Ishikawa (cell line): ENCODE data around the gene HDGFL1.

Experiments
- FOXM1 ChIP-seq: IDR thresholded peaks from 2 replicates; pipeline ENCODE4 v1.6.1; 2012; ENCODE audit warnings: low read depth, borderline replicate concordance
- MAX ChIP-seq: IDR thresholded peaks from 2 replicates; pipeline ENCODE4 v1.6.1; 2012
- RAD21 ChIP-seq: IDR thresholded peaks from 2 replicates; pipeline ENCODE4 v1.6.1; 2012; ENCODE audit warnings: low read depth
- REST ChIP-seq: IDR thresholded peaks from 2 replicates; pipeline ENCODE4 v1.6.1; 2012; ENCODE audit warnings: low read depth, mild to moderate bottlenecking
- TAF1 ChIP-seq: IDR thresholded peaks from 2 replicates; pipeline ENCODE4 v1.6.1; 2012; ENCODE audit warnings: low read depth, mild to moderate bottlenecking
- TCF12 ChIP-seq: IDR thresholded peaks from 2 replicates; pipeline ENCODE4 v1.6.1; 2012; ENCODE audit warnings: low read depth
- TEAD4 ChIP-seq: IDR thresholded peaks from 2 replicates; pipeline ENCODE4 v1.6.1; 2012

GRCh38 chr6:22544476-22544875, 24.9 kb upstream of the HDGFL1 start:
- TF ChIP-seq FOXM1, result no peak
- TF ChIP-seq MAX, result no peak
- TF ChIP-seq RAD21, result no peak
- TF ChIP-seq REST, result no peak
- TF ChIP-seq TEAD4, result no peak
- no peak for TF ChIP-seq TCF12
- no peak for TF ChIP-seq TAF1
